CD14-positive monocyte (primary cell): ENCODE measurements around the gene CDHR5. TPM values are rescaled to one million over a fixed set of nuclear protein-coding genes. Genes with fewer than 3 reads are reported as not detected.

Experiments
- DNase-seq, 3 donors: peaks; one replicate each; pipeline ENCODE4 v3.0.0-alpha.2; 2011 to 2022
- H2AFZ ChIP-seq: 2 replicates; pipeline ENCODE4 v1.6.0; 2012; ENCODE audit warnings: mild to moderate bottlenecking, low read depth, low read length, inconsistent platforms; ENCODE audit not compliant: insufficient read depth, poor library complexity, severe bottlenecking
- H3K27ac ChIP-seq, 2 donors: 1 replicate in 1 of 2; 2 replicates in 1 of 2; pipeline ENCODE4 v1.5.1; 2012 to 2013; ENCODE audit warnings: low read length in 2 of 2, control low read depth in 1 of 2, inconsistent platforms in 1 of 2, low read depth in 1 of 2, mild to moderate bottlenecking in 1 of 2
- H3K27me3 ChIP-seq, 2 donors: one replicate each; pipeline versions ENCODE4 v1.6.0 to v1.6.1; 2011 to 2013; ENCODE audit warnings: low read length in 2 of 2; ENCODE audit not compliant: control insufficient read depth in 2 of 2, insufficient read depth in 2 of 2
- H3K36me3 ChIP-seq, 2 donors: replicated peaks in 1 of 2; 1 replicate in 1 of 2; 2 replicates in 1 of 2; pipeline versions ENCODE4 v1.5.1 to v1.6.1; 2012 to 2013; ENCODE audit warnings: low read length in 2 of 2, control low read depth in 1 of 2, inconsistent platforms in 1 of 2, mild to moderate bottlenecking in 1 of 2; ENCODE audit not compliant: insufficient read depth in 2 of 2, control insufficient read depth in 1 of 2
- H3K4me1 ChIP-seq, 2 donors: 1 replicate in 1 of 2; 2 replicates in 1 of 2; pipeline versions ENCODE4 v1.5.1 to v1.6.1; 2012 to 2013; ENCODE audit warnings: low read length in 2 of 2, control low read depth in 1 of 2, inconsistent platforms in 1 of 2, mild to moderate bottlenecking in 1 of 2, moderate library complexity in 1 of 2; ENCODE audit not compliant: insufficient read depth in 2 of 2, control insufficient read depth in 1 of 2
- H3K4me2 ChIP-seq: replicated peaks from 2 replicates; pipeline ENCODE3; 2012; ENCODE audit warnings: low read length, moderate library complexity, mild to moderate bottlenecking; ENCODE audit not compliant: poor library complexity, severe bottlenecking; ENCODE audit errors: extremely low read depth
- H3K4me3 ChIP-seq, 3 experiments: fragments of 200-600 bp in 1 of 3; sonication (generic) in 1 of 3; replicated peaks in 1 of 3; 1 replicate in 2 of 3; 2 replicates in 1 of 3; pipeline ENCODE4 v1.5.1; 2011 to 2013; ENCODE audit warnings: low read length in 3 of 3, mild to moderate bottlenecking in 3 of 3, control low read depth in 2 of 3, low read depth in 2 of 3, inconsistent platforms in 1 of 3, moderate library complexity in 1 of 3
- H3K79me2 ChIP-seq: 2 replicates; pipeline ENCODE4 v1.6.0; 2012; ENCODE audit warnings: mild to moderate bottlenecking, control low read depth, inconsistent platforms, low read length, moderate library complexity; ENCODE audit not compliant: insufficient read depth
- H3K9ac ChIP-seq: 2 replicates; pipeline ENCODE4 v1.6.0; 2017; ENCODE audit warnings: low read length, mild to moderate bottlenecking; ENCODE audit not compliant: insufficient read depth, poor library complexity, severe bottlenecking
- H3K9me3 ChIP-seq, 2 donors: replicated peaks in 1 of 2; 1 replicate in 1 of 2; 2 replicates in 1 of 2; pipeline versions ENCODE4 v1.5.1 to v1.6.1; 2012 to 2013; ENCODE audit warnings: low read length in 2 of 2, control low read depth in 1 of 2; ENCODE audit not compliant: control insufficient read depth in 1 of 2, insufficient read depth in 1 of 2
- H4K20me1 ChIP-seq: 2 replicates; pipeline ENCODE4 v1.6.0; 2012; ENCODE audit warnings: mild to moderate bottlenecking, low read length, control low read depth, moderate library complexity; ENCODE audit not compliant: insufficient read depth
- H3K27ac Mint-ChIP-seq, 7 donors: one replicate each; pipeline ENCODE4 v1.8.0; 2020; ENCODE audit warnings: mild to moderate bottlenecking in 7 of 7, mixed read lengths in 7 of 7, moderate library complexity in 6 of 7, inconsistent platforms in 2 of 7
- H3K27me3 Mint-ChIP-seq, 3 donors: one replicate each; pipeline ENCODE4 v1.8.0; 2021 to 2022; ENCODE audit warnings: low read depth in 3 of 3, mild to moderate bottlenecking in 3 of 3, mixed read lengths in 3 of 3, moderate library complexity in 3 of 3, inconsistent platforms in 1 of 3
- H3K36me3 Mint-ChIP-seq, 2 donors: one replicate each; pipeline ENCODE4 v1.8.0; 2020; ENCODE audit warnings: mixed read lengths in 2 of 2, inconsistent platforms in 1 of 2, mild to moderate bottlenecking in 1 of 2
- H3K4me1 Mint-ChIP-seq: one replicate; pipeline ENCODE4 v1.8.0; 2020; ENCODE audit warnings: mild to moderate bottlenecking, mixed read lengths
- H3K4me3 Mint-ChIP-seq, 2 donors: one replicate each; pipeline ENCODE4 v1.8.0; 2020; ENCODE audit warnings: mild to moderate bottlenecking in 2 of 2, mixed read lengths in 2 of 2, moderate library complexity in 1 of 2
- H3K9me3 Mint-ChIP-seq, 7 donors: one replicate each; pipeline ENCODE4 v1.8.0; 2020 to 2022; ENCODE audit warnings: mixed read lengths in 7 of 7, mild to moderate bottlenecking in 6 of 7, moderate library complexity in 6 of 7, inconsistent platforms in 2 of 7
- WGBS: methylation state at CpG from one replicate; pipeline ENCODE4 v1.1.5; 2013; ENCODE audit warnings: missing lambda C conversion rate; ENCODE audit not compliant: insufficient coverage; 5-methylcytosine and 5-hydroxymethylcytosine counted together
- intact Hi-C, 2 donors: fragments of 100-400 bp; cut with micrococcal nuclease; formaldehyde crosslinking; loops; one replicate each; pipeline versions ENCODE4 v1.15.0 to v1.15.1; 2023
- polyA plus RNA-seq, 3 donors: library from polyadenylated mRNA; depleted of rRNA in 1 of 3; unstranded in 2 of 3; stranded (reverse) in 1 of 3; fragments of 300-500 nt in 2 of 3; fragments of >200 nt in 1 of 3; fragmentation: Illumina TruSeq in 2 of 3; gene quantifications; 1 replicate in 2 of 3; 2 replicates in 1 of 3; pipeline ENCODE4 v1.2.3, GENCODE V29; 2012 to 2021
- TF ChIP-seq, protein P1 (sequence below): fragments of 200-600 bp; IDR thresholded peaks from one replicate; pipeline ENCODE4 v1.8.0; 2022; ENCODE audit warnings: antibody characterized with exemption, mild to moderate bottlenecking

CDHR5 gene
- polyA plus RNA-seq, 3 donors = 0.18 to 0.43 (median 0.18) TPM

DNA sequence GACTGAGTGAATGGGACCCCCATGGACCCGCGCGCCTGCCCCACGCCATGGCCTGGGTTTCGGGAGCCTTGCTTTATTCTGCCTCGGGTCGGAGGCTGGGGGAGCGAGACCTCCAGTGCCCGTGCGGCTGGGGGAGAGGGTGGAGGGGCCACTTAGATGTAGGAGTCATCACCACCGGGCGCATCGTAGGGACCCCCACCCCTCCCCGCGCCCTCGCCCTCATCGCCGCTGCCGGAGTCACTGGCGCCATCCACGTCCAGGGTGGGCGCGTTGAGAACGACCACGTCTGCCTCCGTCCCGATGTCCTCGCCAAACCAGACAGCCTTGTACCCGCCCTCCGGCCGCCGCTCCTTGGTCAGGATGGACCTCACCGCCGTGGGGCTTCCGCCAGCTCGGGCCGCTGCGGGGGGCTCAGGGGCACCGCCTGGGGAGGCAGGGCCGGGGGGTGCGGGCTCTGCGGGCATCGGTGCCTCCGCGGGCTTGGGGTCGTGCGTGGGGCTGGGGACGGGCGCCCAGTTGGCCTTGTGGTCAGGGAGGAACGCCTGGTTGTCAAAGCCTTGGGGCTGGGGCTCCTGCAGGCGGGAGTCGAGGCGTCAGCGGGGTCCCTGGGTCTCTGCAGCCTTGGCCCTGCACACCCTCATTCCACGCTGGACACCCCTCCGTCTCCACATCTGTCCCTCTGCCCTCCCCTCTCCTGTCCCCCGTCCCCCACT, 7.4 kb downstream of the CDHR5 start:
- Histone ChIP-seq H3K4me3 (peak overlapping the region in 2 of 3 experiments; percentile 90 to 98), H3K9ac (peak overlapping the region; percentile 88), H3K36me3 (peaks cover 20 to 23% of the 10 kb centered on the region in 2 donors), H3K9me3 (no peaks in the 10 kb centered on the region), H3K4me2 (peak overlapping the region; percentile 85), H3K27me3 (no peaks in the 10 kb centered on the region), H4K20me1 (peaks cover 28% of the 10 kb centered on the region), H3K79me2 (peaks cover 25% of the 10 kb centered on the region), H3K27ac (peak overlapping the region; percentile 93 to 94), H2AFZ (peak overlapping the region; percentile 59), H3K4me1 (peaks cover 51 to 56% of the 10 kb centered on the region in 2 donors)
- TF ChIP-seq, protein P1, sequence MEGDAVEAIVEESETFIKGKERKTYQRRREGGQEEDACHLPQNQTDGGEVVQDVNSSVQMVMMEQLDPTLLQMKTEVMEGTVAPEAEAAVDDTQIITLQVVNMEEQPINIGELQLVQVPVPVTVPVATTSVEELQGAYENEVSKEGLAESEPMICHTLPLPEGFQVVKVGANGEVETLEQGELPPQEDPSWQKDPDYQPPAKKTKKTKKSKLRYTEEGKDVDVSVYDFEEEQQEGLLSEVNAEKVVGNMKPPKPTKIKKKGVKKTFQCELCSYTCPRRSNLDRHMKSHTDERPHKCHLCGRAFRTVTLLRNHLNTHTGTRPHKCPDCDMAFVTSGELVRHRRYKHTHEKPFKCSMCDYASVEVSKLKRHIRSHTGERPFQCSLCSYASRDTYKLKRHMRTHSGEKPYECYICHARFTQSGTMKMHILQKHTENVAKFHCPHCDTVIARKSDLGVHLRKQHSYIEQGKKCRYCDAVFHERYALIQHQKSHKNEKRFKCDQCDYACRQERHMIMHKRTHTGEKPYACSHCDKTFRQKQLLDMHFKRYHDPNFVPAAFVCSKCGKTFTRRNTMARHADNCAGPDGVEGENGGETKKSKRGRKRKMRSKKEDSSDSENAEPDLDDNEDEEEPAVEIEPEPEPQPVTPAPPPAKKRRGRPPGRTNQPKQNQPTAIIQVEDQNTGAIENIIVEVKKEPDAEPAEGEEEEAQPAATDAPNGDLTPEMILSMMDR = no peak
- Mint-ChIP-seq H3K4me1 (peaks cover 38% of the 10 kb centered on the region), H3K36me3 (peaks cover 10 to 33% of the 10 kb centered on the region in 2 donors), H3K27me3 (peaks cover 0 to 1% (median 0%) of the 10 kb centered on the region in 3 donors), H3K27ac (peak overlapping the region in 4 of 7 donors; percentile 30 to 95 (median 93)), H3K4me3 (peak overlapping the region in 1 of 2 donors; percentile 76), H3K9me3 (no peaks in the 10 kb centered on the region)
- intact Hi-C loops = no loop called here
- DNase-seq = no peak
- 81% methylated on average over 55 of the region's 57 CpGs for WGBS

DNA sequence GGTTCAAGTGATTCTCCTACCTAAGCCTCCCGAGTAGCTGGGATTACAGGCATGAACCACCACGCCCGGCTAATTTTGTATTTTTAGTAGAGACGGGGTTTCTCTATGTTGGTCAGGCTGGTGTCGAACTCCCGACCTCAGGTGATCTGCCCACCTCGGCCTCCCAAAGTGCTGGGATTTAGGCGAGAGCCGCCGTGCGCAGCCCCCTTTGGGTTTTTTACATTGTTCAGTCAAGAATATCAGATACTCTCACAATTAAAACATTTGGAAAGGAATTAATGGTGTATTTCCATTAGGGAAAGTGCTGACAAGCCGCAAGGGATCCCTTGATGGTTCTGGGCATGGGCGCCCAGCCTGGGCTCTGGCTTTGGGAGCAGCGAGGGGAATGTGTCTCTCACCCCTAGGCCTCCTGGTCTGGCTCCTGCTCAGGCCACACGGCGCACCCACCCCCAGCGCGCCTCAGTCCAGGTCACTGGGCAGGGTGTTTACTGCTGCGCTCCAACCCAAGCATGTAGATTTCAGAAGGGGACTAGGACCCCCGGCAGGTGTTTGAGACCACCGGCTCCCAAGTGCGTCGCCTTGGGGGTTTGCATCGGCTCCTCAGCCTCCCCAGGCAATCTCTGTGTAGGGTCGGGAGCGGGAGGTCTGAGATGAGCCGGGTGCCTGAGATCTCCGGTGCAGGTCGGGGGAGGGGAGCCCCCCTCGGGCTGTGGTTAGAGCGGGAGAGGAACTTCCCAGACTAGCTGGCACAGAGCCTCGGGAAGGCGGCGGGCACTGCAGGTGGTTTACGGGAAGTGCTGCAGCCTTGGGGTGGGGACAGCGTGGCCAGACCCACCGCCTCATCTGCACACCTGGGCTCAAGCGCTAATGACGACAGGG, 8.2 kb downstream of the CDHR5 start:
- intact Hi-C loops = no loop called here
- H3K9me3 ChIP-seq = no peaks in the 10 kb centered on the region
- H3K9ac ChIP-seq = peak overlapping the region; percentile 88
- peaks cover 15 to 36% of the 10 kb centered on the region in 2 donors for H3K36me3 Mint-ChIP-seq
- peak overlapping the region; percentile 85 for H3K4me2 ChIP-seq
- WGBS = 26% methylated on average over 21 of the region's 39 CpGs
- peaks cover 35% of the 10 kb centered on the region for H4K20me1 ChIP-seq
- peak overlapping the region; percentile 92 to 97 (median 95) for H3K27ac Mint-ChIP-seq
- H3K79me2 ChIP-seq = peaks cover 25% of the 10 kb centered on the region
- TF ChIP-seq, protein P1 = no peak
- peaks cover 51 to 56% of the 10 kb centered on the region in 2 donors for H3K4me1 ChIP-seq
- H3K4me3 ChIP-seq = peak overlapping the region; percentile 2 to 98 (median 90)
- no peaks in the 10 kb centered on the region for H3K9me3 Mint-ChIP-seq
- peaks cover 0 to 1% (median 0%) of the 10 kb centered on the region in 3 donors for H3K27me3 Mint-ChIP-seq
- H3K27ac ChIP-seq = peak overlapping the region; percentile 93 to 94
- peak overlapping the region; percentile 59 for H2AFZ ChIP-seq
- H3K36me3 ChIP-seq = peaks cover 27 to 31% of the 10 kb centered on the region in 2 donors
- DNase-seq = peak in 2 of 3 donors; percentile 20 to 51
- peaks cover 40% of the 10 kb centered on the region for H3K4me1 Mint-ChIP-seq
- peak overlapping the region; percentile 76 to 81 for H3K4me3 Mint-ChIP-seq
- no peaks in the 10 kb centered on the region for H3K27me3 ChIP-seq
